HG02981 (cell line): ENCODE measurements around the gene GTPBP10.
"Not testable (repeated sequence)": the region's sequence is repeated elsewhere in the genome, so short reads cannot be mapped to it uniquely, and the experiment has no call there.

Experiments used
- ATAC-seq: cut with Tn5 transposase; IDR thresholded peaks from one replicate; pipeline ENCODE4 v1.9.1; 2021; ENCODE audit warnings: mild to moderate bottlenecking, moderate library complexity; ENCODE audit not compliant: unreplicated experiment

Gene GTPBP10, protein sequence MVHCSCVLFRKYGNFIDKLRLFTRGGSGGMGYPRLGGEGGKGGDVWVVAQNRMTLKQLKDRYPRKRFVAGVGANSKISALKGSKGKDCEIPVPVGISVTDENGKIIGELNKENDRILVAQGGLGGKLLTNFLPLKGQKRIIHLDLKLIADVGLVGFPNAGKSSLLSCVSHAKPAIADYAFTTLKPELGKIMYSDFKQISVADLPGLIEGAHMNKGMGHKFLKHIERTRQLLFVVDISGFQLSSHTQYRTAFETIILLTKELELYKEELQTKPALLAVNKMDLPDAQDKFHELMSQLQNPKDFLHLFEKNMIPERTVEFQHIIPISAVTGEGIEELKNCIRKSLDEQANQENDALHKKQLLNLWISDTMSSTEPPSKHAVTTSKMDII

DNA sequence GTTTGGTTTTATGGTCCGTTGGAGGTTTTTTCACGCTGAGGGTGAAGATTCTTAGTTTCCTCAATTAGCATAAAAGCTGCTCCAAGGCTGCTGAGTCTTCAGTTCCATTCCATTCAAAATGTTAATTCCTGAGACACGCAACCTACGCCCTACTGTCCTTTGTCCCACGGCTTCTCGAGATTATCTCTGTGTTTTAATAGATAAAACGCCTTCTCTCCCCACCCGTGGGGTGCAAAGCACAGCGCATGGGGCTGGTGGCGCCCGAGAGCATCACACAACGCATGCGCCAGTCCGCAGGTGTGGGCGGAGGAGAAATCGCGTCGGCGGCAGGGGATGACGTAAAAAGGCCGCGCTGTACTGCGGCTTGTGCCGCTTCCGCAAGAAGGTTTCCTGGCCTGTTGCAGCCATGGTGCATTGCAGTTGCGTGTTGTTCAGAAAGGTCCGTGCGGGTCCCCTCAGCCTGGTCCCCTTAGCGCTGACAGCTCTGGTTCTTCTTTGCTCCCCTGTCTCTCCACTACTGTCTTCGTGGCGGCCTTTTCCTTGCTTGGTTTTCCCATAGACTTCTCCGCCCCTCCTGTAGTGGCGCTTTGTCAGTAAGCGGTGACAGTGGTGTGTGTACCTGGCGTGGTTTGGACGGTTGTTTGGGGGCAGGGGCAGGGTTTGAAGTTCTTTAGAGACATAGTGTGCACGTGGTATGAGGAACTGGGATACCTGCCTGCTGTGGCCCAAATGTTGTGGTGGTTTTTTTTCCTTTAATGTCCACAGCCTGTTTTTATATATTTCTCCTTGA is at the start of gene GTPBP10:
TSS of gene GTPBP10 (plus strand) at position 381 of the 790 bp plus-strand sequence. CDS start at position 407, 26 bp downstream.
- ATAC-seq = peak; percentile 94

DNA sequence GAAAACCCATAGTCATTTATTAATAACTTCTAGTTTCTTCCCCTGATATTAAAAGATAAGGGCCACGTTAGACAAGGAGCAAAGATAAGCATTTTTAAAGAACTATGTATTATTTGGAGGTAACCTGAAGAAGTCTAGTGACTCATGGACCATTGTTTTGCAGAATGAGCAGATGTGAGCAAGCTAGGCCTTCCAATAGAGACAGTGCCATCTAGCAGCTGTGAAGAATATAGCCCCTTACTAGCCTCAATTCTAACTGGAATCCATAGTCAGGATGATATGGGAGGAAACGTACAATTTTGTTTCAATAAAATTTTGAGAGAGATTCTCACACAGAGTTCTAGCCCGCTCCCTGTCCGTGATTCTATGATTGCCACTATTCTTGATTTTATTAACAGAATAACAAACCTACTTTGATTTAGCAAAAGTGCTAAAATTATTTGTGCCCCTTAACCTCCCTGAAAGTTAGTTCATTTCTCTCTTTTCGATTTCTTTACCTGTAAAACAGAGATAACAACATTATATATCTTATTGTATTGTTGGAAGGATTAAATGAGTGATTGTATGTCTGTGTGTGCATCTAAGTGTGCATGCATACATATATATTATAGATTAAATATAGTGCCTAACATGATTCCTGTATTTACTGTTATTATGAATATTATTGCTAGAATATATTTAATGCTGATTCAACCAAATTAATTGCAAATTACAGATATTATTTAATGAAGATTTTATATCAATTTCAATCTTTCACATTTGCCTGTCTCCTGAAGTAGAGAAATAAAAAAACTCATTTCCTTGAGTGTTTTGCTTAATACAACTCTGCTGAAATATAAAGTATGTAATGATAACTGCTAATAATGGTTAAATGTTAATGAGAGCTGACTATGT is 48.1 kb upstream of the GTPBP10 start:
- peak; percentile 85 for ATAC-seq

DNA sequence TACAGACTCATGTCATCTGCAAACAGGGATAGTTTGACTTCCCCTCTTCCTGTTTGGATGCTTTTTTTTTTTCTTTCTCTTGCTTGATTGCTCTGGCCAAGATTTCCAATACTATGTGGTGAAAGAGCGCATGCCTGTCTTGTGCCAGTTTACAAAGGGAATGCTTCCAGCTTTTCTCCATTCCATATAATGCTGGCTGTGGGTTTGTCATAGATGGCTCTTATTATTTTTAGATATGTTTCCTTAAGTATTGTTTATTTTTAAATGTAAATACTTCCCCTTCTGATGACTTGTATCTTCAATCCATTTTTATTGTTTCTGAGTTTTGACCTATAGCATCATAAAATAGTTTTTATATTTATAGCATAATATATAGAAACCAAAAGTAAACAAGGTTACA is 43.3 kb upstream of the GTPBP10 start:
- ATAC-seq = no peak

DNA sequence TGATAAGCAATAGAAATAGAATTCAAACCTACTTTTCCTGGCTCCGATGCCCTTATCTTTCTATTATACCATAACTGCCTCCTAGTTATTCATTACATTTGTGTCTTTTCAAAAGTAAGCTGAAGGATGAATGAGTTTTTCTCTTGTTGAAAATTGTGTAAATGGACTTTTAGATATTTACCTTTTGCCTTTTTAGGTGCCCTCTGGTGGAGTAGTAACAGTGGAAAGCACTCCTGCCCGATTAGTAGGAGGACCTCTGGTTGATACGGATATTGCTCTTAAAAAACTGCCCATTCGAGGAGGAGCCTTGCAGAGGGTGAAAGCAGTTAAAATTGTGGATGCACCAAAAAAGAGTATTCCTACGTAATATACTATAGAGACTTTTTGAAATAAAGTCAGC is 36.6 kb upstream of the GTPBP10 start:
- ATAC-seq = no peak

DNA sequence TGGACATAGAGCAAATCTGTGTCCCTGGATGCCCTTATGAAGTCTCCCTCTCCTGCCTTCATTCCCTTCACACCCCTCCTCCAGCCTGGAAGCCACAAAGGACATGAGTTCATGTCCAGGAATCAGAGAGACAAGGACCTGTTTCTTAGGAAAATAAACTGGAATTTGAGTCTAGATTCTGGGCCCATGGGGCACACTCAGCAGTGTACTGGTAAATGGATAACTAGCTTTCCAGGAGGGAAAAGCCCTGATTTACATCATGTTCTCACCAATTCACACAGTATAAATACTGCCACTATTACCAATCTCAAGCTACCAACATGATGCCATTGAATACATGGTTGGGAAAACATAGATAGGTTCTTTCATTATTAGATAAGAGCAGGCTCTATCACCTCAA is 35.3 kb upstream of the GTPBP10 start:
- no peak for ATAC-seq

DNA sequence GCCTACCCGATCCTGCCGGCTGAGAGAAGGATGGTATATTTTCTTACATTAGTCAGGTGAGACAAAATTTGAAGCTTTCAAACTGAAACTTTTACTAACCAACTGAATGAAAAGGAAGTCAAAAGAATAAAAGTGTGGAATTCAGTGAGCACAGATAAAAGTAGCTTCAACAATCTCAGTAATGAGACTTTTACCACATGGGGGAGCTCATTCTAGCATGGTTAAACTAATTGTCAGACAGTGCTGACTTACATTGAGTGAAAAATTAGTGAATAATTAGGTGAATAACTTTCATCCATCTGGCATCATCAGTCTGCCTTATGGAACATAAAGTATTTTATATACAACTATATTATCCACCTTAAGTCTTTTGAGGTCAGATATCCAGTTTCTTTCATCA is 33.8 kb upstream of the GTPBP10 start:
- no peak for ATAC-seq

DNA sequence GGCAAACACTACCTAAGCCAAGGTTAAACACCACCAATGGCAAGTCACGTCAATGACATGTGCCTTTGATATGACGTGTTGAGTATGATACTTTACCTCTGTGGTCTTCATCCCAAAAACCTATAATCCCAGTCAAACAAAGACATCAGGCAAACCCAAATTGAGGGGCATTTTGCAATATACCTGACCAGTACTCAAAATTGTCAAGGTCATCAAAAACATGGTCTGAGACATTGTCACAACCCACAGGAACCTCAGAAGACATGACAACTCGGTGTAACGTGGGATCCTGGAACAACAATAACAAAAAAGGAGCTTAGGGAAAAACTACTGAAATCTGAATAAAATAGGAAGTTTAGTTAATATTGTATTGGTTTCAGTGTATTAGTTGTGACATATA is 32.6 kb upstream of the GTPBP10 start:
- no peak for ATAC-seq

DNA sequence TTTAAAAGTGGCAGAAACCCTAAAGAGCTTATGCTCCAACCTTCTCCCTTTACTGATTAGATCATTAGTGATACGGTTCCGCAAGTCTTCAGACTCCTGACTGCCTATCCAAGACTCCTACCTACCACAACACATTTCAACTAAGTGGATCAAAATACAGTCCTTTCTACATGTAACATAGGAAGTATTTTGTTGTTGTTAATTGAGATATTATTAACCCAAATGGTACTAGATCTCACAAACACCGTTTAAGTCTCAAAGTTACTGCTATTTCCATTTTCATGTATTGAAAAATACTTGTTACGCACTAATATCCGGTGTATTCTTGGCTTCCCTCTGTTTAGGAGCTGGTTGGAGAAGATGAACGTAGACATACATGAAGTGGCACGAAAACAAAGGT is 26.5 kb upstream of the GTPBP10 start:
- ATAC-seq = no peak

DNA sequence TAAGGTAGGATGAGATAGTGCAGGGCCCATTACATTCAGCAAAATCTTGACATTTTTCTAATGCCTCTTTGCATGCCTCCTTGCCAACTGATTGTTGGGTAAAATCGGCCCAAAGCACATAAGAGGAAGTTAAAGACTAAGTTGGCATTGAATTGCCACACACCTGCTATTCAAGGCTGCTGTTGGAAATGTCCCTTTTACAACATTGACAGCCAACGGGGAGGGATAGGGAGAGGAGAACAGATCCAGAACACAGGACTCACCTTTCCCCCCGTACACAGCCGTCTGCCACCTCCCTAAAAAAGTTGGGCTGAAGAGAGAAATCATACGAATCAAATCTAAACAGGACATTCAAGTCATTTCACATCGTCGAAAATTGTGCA is 26.1 kb upstream of the GTPBP10 start:
- ATAC-seq = no peak

DNA sequence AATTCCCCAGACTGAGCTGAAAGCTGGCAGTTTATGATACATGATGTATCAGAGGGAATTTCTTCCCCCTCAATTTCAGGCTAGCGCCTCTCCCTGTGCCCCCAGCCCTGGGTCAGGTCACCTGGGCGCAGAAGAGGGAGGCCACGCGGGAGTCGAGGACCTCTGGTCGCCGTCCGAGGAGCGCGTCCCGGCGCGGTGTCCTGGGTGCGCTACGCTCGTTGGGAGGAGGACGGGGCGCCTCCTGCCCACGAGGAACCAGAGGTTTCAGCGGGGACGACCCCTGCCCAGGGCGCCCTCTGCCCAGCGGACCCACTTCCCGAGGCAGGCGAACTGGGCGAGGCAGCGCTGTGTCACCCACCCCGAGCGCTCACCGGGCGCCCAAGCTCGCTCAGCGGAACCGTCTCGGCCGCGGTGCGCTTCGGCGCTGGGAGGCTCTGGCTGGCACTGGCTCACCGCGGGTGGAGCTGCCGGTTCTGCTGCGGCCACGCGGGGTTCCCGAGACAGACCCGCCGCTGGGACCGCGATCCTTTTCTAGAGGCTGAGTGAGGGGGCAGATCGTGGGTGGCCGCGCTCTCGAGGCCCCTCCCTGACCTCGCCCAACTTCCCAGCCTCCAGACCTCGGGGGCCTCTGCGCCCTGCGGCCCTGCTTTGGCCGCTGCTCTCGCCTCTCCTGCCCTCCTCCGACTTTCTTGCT is 25.6 kb upstream of the GTPBP10 start, which contains the start of gene FAM237B:
TSS of gene FAM237B (minus strand) at position 504 of the 694 bp plus-strand sequence. CDS start 1,556 bp downstream, outside the sequence.
- ATAC-seq = no peak

DNA sequence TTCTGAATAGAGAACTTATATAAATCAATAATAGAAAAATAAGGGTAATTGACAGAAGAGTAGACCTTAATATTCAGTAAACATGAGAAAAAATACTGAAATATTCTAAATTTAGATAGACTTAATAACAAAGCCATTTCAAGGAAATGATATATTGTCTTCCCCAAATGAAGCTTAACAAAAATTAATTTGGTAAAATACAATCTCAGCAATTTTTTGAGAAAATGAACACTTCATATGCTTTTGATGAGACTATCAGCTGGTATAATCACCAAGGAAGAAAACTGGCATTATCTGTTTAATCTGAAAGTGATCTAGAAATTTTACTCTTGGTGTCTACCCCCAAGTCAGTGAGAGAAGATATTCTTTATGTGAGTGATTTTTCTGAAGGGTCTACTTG is 23.7 kb upstream of the GTPBP10 start:
- ATAC-seq = no peak

DNA sequence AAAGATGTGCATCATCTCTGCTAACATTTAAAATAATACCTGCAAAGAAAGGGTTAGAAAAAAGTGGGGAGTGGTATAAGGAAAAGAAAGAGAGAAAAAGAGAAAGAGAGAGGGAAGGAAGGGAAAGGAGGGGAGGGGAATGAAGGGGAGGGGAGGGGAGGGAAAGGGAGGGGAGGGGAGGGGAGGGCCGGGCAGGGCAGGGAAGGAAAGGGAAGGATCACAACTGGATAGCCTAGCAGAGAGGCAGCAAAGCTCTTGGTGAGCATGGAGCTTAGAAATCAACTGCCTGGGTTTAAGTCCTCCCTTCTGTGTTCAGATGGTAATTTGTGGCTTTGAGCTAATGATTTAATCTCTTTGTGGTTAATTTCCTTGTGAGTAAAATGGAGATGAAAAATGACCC is 20.0 kb upstream of the GTPBP10 start:
- no peak for ATAC-seq

DNA sequence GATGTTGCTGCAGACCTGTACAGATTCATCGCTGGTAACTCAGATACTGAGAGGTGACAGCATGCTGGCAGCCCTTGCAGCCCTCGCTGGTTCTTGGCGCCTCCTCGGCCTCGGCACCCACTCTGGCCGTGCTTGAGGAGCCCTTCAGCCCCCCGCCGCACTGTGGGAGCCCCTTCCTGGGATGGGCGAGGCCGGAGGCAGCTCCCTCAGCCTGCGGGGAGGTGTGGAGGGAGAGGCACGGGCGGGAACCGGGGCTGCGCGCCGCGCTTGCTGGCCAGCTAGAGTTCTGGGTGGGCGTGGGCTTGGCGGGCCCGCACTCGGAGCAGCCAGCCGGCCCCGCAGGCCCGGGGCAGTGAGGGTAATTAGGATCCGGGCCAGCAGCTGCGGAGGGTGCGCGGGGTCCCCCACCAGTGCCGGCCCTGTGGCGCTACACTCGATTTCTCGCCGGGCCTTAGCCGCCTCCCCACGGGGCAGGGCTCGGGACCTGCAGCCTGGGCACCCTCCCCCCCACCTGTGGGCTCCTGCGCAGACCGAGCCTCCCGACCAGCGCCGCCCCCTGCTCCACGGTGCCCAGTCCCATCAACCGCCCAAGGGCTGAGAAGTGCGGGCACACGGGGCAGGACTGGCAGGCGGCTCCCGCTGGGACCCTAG is 12.2 kb upstream of the GTPBP10 start:
- no peak for ATAC-seq

DNA sequence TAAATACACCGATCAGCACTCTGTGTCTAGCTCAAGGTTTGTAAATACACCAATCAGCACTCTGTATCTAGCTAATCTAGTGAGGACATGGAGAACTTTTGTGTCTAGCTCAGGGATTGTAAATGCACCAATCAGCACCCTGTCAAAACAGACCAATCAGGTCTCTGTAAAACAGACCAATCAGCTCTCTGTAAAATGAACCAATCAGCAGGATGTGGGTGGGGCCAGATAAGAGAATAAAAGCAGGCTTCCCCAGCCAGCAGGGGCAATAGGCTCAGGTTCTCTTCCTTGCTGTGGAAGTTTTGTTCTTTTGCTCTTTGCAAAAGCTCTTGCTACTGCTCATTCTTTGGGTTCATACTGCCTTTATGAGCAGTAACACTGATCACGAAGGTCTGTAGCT is 11.6 kb upstream of the GTPBP10 start:
- ATAC-seq = not testable (repeated sequence)

DNA sequence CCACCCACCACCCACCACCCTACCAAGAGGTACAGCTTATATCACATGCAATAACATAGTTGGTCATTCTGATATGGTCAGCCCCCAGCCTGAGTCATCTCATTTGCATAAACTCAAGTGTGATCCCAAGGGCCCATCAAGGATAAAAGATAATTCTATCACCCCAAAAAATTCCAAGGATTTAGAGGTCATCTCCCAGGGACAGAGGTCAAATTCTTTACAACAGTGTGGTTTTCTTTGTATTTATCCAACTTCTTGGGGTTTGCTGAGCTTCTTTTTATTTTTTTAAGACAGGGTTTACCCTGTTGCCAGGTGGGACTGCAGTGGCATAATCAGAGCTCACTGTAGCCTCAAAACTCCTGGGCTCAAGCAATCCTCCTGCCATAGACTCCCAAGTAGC is 9.4 kb upstream of the GTPBP10 start:
- no peak for ATAC-seq

DNA sequence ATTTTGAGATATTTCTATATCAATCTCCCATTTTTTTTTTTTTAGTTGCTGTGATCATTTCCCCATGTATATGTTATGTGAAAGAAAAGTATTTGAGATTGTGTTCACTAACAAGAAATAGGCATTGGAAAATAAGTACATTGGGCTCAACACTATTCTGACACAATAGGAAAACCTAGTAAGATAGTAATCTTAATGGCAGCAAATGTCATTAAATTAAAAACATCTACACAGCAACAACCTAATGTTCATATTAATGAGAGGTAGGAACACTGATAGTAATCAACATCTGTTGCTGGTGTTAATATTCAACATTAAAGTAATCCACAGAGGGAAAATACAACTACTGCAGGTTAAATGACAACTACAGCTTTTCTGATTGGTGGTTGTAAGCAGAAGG is 1.5 kb upstream of the GTPBP10 start:
- no peak for ATAC-seq

DNA sequence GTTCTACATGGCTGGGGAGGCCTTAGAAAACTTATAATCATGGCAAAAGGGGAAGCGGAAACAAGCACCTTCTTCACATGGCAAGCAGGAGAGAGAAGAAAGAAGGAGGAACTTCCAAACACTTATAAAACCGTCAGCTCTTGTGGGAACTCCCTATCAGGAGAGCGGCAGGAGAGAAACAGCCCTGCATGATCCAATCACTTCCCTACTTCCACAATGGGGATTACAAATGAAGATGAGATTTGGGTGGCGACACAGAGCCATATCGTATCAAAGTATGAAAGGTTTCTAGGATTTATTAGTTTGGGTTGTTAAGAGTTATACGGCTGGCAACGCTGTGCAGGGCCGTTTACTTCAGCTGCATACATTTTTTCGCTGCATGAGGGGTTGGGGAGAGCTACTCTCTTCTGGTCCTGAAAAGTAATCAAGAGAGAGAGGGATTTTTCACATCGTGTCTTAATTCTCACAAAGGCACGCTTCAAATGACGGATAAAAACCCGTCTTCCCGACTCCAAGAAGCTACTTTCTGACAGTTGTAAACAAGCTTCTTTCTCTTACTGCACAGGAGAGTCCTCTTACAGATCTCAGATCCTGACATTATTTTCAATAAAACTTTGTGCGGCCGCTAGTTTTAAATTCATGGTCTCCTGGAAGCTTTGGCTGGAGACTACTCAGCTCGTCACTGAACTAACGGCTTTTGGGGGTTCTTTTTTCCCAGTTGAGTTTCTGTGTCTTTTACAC is 751 bp upstream of the GTPBP10 start:
- peak; percentile 15 for ATAC-seq

DNA sequence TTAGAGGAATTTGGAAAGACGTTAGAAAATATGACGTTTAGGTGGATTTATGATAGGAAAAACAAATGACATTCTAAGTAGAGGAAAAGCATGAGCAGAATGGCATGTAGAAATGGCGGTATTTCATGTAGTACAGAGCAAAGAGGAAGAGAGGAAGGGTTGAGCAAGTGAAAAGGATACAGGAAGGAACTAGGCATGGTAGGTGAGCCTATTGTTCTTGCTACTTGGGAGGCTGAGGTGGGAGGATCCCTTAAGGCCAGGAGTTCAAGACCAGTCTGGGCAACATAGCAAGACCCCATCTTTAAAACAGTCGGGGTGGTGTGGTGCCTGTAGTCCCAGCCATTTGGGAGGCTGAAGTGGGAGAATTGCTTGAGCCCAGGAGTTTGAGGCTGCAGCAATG is 1.2 kb downstream of the GTPBP10 start:
- no peak for ATAC-seq

DNA sequence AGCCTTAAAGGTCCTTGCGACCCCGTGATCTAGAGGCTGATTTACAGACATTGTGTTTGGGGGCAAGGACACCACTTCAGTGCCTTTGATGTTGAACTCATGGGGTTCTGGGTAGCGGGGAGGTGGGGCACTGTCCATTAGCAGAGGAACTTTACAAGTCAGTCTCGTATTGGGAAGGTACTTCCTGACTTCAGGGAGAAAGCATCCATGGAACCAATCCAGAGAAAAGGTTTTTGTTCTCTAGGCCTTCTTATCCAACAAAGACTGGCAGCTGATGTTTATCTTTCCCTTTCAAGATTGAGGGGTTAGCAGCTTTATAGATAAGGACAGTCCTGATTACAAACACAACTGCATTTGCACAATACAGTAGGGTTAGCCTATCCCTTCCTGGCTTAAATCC is 2.8 kb downstream of the GTPBP10 start:
- ATAC-seq = no peak
